Thyroid gland (tissue), 4 donors: ENCODE measurements around the gene C7orf25.

ENCODE experiments used
- POLR2A ChIP-seq, 2 donors: fragments of 450-650 bp; IDR thresholded peaks; one replicate each; pipeline ENCODE4 v1.6.1; 2017; ENCODE audit warnings: antibody characterized with exemption in 2 of 2, mild to moderate bottlenecking in 2 of 2, moderate library complexity in 1 of 2
- TF ChIP-seq, protein P1 (sequence below), 6 experiments: fragments of 200-600 bp in 3 of 6; fragments of 450-650 bp in 3 of 6; sonication (generic) in 3 of 6; IDR thresholded peaks; one replicate each; pipeline ENCODE4 v1.5.1; 2016 to 2019; ENCODE audit warnings: antibody characterized with exemption in 6 of 6, mild to moderate bottlenecking in 2 of 6, inconsistent platforms in 1 of 6, moderate library complexity in 1 of 6

DNA sequence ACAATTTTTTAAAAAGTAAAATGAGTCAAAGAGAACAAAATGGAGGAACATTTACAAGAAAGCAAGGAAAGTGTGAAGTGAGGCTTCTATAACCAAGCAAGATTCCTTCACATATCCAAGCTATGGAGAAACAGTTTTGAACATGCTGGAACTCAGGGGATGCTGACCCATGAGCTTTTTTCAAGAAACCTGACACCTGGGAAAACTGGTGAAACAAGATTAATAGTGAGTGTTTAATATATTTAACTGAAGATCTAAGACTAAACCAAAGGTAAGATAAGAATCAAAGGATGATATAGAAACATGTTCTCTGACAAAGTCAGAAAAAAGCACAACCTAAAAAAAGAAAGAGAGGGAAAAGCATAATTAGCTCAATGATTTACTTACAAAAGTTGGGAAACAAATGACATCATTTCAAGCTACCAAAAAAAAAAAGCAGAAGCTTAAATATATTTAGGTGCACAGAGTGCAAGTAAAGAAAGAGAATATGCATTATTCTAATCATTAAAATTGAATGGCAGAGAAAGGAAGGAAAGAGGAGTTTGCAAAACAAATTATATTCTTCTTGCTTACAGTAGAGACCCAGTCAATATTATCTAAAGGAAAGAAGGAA, 24.9 kb downstream of the C7orf25 start:
- TF ChIP-seq, protein P1, sequence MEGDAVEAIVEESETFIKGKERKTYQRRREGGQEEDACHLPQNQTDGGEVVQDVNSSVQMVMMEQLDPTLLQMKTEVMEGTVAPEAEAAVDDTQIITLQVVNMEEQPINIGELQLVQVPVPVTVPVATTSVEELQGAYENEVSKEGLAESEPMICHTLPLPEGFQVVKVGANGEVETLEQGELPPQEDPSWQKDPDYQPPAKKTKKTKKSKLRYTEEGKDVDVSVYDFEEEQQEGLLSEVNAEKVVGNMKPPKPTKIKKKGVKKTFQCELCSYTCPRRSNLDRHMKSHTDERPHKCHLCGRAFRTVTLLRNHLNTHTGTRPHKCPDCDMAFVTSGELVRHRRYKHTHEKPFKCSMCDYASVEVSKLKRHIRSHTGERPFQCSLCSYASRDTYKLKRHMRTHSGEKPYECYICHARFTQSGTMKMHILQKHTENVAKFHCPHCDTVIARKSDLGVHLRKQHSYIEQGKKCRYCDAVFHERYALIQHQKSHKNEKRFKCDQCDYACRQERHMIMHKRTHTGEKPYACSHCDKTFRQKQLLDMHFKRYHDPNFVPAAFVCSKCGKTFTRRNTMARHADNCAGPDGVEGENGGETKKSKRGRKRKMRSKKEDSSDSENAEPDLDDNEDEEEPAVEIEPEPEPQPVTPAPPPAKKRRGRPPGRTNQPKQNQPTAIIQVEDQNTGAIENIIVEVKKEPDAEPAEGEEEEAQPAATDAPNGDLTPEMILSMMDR (IDR thresholded peaks at IDR 0.05), result no peak
- no peak for TF ChIP-seq POLR2A (IDR thresholded peaks at IDR 0.05)
